Effector CD4-positive, alpha-beta T cell (primary cell): ENCODE measurements around the gene FBLN2.

Experiments used
- DNase-seq: peaks from one replicate; pipeline ENCODE4 v3.0.0-alpha.2; 2020

FBLN2 gene

DNA sequence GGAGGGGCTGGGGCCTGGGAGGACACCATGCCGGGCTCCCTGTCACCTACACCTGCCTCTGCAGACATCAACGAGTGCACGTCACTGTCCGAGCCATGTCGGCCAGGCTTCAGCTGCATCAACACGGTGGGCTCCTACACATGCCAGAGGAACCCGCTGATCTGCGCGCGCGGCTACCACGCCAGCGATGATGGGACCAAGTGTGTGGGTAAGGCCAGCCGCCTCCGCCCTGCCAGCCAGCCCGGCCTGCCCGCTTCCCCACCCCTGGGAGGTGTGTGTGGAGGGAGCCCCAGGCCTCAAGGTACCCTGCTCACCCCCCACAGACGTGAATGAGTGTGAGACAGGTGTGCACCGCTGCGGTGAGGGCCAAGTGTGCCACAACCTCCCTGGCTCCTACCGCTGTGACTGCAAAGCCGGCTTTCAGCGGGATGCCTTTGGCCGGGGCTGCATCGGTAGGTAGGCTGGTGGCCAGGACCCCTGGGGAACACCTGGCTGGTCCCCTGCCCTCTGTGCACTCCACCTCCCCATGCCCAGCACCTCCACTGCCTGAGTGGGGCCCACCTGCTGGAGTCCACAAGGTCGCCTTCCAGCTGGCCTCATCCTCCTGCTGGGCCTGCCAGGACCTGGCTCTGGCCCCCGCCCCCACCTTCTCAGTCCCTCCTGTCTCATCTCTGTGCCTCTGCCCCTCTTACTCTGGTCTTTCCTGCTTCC, 80.1 kb downstream of the FBLN2 start:
- DNase-seq: no peak

DNA sequence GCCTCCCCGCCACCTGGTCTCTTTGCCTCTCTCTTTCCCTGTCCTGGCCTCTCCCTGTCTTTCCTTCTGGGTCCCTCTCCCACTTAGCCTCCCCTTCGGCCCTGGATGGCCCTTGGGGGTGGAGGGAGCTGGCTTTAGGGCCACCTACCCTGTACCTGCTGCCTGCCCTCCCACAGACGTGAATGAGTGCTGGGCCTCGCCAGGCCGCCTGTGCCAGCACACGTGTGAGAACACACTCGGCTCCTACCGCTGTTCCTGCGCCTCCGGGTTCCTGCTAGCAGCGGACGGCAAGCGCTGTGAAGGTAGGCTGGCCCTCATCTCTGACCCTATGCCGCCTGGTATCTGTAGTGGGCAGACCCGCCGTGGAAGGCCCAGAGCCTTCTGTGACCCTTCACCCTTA, 80.7 kb downstream of the FBLN2 start:
- no peak for DNase-seq

- DNase-seq: no peak
Measured at GRCh38 chr3:13631256-13631655, 82.3 kb downstream of the FBLN2 start.

GRCh38 chr3:13633176-13633575, 84.3 kb downstream of the FBLN2 start:
- no peak for DNase-seq

GRCh38 chr3:13634151-13634550, 85.2 kb downstream of the FBLN2 start:
- no peak for DNase-seq

- no peak for DNase-seq
Measured at GRCh38 chr3:13634615-13635014, 85.7 kb downstream of the FBLN2 start.

- no peak for DNase-seq
Measured at GRCh38 chr3:13636186-13636585, 87.3 kb downstream of the FBLN2 start.

DNA sequence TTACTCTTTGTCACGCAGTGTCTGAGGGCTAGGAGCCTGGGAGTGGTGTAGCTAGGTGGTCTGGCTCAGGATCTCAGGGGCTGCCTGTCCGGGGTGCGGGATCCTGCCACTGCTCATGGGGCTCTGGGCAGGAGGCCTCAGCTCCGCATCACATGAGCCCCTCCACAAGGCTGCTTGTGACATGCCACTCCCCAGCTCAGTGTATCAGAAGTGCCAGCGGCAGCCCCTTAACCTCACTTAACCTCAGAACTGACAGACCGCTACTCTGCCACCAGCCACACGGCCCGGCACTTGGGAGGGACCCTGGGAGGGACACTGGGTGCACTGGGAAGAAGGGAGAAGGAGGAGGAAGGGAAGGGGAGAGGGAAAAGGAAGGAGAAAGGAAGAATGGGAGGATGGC, 87.9 kb downstream of the FBLN2 start:
- DNase-seq: no peak

- DNase-seq: no peak
Measured at GRCh38 chr3:13637311-13637891, 88.5 kb downstream of the FBLN2 start.

GRCh38 chr3:13637953-13638352, 89.0 kb downstream of the FBLN2 start:
- DNase-seq: no peak

- DNase-seq: no peak
Measured at GRCh38 chr3:13638927-13639326, 90.0 kb downstream of the FBLN2 start.

DNA sequence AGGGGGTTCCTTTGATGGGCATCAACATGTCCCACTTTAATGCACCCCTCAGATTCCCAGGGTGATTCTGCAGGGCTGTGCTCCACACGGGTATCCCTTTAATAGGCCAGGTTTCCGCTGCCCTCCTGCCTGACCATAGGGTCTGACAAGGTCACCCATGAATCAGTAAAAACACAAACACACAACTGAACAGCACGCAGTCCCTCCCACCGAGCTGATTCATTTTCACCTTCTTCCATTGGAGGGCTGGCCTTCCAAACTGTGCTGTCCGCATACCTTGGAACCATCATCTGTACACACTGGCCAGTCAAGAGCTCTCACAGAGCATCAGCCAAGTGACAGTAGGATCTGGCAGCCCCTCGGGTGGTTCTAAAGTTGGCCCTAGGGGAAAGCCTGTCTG, 93.7 kb downstream of the FBLN2 start:
- no peak for DNase-seq

GRCh38 chr3:13644341-13645117, 95.6 kb downstream of the FBLN2 start:
- no peak for DNase-seq

DNA sequence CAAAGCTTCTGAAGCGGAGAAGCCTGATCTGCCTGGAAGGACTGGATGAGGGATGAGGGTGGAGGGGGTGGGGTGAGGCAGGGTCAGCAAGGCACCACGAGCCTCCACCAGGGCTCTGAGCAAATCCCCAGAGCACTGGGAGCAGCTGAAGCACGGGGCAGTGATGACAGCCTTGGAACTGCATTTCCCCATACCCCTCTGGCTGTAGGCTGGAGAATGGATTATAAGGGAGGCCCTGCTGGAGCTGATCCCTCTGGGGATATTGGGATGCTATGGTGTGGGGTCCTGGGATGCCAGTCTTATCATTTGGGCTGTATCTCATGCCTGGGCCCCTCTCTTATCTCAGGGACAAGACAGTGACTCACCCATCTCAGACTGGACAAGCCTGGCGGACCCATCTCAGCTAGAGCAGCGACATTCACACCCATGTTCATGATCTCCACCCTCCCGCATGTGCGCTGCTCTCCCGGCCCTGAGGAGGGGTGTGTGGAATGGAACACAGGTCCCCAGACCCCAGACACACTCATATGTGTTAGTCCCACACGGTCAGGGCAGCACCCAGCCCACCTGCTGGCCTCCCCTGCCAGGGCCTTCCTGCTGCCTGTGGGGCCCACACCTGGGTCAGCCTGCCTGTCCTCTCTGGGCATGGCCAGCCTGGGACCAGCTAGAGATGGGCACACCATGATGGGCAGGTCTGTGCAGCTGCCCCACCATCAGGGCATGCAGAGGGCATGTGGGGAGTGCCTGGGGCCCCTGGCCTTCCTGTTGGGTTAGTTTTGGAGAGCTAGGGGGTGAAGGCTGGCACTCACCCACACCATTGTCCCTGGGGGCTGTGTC, 97.1 kb downstream of the FBLN2 start:
- no peak for DNase-seq

DNA sequence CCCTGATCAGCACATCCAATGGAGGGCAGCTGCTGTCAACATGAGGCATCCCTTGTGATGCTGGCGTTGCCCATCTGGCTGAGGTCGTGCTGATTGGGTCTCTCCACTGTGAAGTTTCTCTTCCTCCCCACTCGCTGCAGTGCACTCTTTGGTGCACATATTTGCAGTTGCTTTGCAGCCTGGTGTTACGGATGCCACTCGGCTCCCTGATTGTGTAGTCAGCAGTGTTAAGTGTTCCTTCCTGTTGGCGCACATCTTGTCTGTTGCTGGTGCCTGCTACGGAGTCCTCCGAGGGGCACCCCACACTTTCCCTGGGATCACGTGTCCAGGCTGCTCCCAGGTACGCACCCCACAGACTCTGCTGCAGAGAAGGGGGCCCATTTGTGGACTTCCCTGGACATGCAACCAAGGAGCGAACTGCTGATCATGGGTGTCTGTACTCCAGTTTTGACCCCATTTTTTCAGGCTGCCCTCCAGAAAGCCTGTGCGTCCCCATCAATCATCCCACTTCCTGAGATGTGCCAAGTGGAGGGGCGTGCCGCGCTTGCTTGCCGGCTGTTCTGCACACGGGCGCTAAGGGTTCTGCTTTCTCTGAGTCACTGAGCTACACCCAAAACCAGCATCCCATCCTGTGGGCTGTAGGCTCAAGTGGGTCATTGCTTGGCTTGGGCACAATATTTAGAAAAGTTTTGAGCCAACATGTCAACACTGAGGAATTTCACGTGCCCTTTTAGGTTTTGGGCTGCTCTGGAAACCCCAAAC, 98.6 kb downstream of the FBLN2 start:
- DNase-seq: no peak

- DNase-seq: peak; percentile 64
Measured at GRCh38 chr3:13648060-13649001, 99.4 kb downstream of the FBLN2 start.

DNA sequence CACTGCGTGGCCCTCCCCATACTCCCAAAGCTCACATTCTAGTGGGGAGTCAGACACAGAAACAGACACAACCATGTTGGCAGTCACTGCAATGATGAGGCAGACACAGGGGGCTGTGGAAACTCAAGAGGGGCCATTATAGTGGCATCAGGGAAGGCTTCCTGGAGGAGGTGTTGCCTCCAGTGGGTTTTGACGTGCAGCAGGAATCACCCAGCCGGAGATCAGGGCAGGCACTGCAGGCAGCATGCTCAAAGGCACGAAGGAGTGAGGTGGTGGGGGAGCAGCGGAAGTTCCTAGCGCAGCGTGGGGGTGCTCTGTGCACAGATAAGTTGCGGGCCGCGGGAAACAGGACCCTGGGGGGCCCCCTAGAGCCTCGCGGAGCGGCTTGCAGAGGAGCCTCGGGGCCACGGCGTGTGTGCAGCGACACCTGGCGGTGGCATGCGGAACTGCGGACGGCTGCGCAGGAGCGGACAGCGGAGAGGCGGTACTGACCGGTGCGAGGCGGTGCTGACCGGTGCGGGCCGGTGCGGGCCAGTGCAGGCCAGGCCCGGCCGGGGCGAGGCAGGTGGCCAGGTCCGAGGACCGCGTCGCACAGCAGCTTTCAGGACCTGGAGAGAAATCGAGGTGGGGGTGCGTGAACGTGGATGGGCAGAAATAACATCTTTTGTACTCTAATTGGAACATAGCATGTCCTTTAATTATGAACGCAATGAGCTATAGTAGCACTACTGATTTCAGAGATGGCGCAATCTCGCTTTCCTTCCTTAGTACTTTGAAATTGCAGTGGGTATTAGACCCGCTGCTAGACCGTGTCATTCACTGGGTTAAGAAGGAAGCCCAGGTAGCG, 101.5 kb downstream of the FBLN2 start:
- DNase-seq: peak; percentile 68

- no peak for DNase-seq
Measured at GRCh38 chr3:13651057-13651400, 102.1 kb downstream of the FBLN2 start.

GRCh38 chr3:13651775-13652428, 103.0 kb downstream of the FBLN2 start:
- no peak for DNase-seq

DNA sequence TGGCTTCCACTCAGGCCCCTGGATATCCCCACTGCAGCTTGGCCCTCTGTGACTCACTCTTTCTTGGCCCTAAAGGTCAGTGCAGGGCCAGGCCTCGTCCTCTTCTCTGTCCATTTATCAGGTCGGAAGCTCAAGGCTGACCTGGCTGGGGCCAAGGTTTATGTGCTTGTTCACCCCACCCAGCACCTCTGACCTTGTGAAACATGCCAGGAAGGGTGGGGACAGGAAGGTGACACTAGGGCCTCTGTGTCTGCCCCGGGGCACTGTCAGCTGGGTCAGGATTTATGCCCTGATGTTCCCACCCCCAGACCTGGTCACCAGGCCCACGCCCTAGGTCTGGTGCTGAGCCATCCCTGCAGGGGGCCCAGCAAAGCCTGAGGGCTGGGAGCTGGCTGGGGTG, 103.8 kb downstream of the FBLN2 start:
- DNase-seq: no peak
